Esophagus squamous epithelium (tissue), 4 donors: ENCODE results near the gene SPART.

Experiments used
- CTCF ChIP-seq, 6 experiments: fragments of 450-650 bp in 4 of 6; fragments of 200-600 bp in 2 of 6; sonication (generic) in 2 of 6; IDR thresholded peaks; one replicate each; pipeline ENCODE4 v1.5.1; 2016 to 2019; ENCODE audit warnings: antibody characterized with exemption in 6 of 6, mild to moderate bottlenecking in 4 of 6, moderate library complexity in 4 of 6
- POLR2A ChIP-seq, 4 donors: fragments of 450-650 bp; IDR thresholded peaks; one replicate each; pipeline ENCODE4 v1.6.1; 2017; ENCODE audit warnings: antibody characterized with exemption in 4 of 4, mild to moderate bottlenecking in 4 of 4, moderate library complexity in 3 of 4

- TF ChIP-seq CTCF (IDR thresholded peaks at IDR 0.05) = no peak
- TF ChIP-seq POLR2A (IDR thresholded peaks at IDR 0.05) = no peak
These were observed 9.9 kb upstream of the SPART start for GRCh38 chr13:36356058-36356457.
